GM13976 (cell line): ENCODE results near the gene PLCB1.

Source experiments
- DNase-seq: peaks from one replicate; pipeline ENCODE4 v3.0.0; 2012; ENCODE audit warnings: low spot score
- CTCF ChIP-seq: IDR thresholded peaks from 2 replicates; pipeline ENCODE4 v1.5.1; 2012; ENCODE audit warnings: borderline replicate concordance, mild to moderate bottlenecking; ENCODE audit not compliant: insufficient read depth; ENCODE audit errors: extremely low read depth, missing control alignments, control extremely low read depth
- in situ Hi-C: fragments of 300-500 bp; cut with MboI; formaldehyde crosslinking; loops from one replicate; pipeline ENCODE4 v1.12.0; 2022; ENCODE audit warnings: low sequenced_read_pairs, mixed read lengths, inconsistent platforms; ENCODE audit not compliant: unreplicated experiment

The PLCB1 gene

GRCh38 chr20:8790442-8791074 is 658.5 kb downstream of the PLCB1 start:
- in situ Hi-C loops, result no loop called here
- peak; percentile 20 for DNase-seq
- peak; percentile 70 for TF ChIP-seq CTCF

GRCh38 chr20:8795404-8795803 is 663.3 kb downstream of the PLCB1 start:
- in situ Hi-C loops, result no loop called here
- no peak for TF ChIP-seq CTCF
- no peak for DNase-seq

DNA sequence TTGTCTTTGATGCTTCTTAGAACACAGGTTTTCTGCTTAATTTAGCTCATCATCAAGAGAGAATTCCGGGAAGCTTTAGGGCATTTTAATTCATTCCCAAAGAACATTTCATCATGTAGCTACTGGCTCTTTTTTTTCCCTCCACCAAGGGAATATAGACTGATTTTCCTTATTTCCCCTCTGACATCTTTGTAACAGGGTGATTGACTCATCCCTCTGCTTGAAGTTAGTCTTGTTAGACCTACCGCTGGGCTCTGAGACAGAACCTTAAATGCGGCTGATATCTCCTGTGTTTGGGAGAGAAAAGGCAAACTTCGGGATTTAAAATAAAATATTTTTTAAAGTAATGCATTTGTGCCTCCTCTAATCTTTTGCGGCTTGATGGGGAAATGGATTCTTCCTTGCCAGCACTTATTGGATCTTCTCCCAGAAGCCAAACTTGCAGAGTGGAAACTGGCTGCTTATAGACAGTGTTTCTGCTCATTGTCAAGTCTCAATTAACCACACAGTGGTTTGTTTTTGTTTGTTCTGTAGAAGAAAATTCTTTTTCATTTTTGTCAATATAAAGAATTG is 664.1 kb downstream of the PLCB1 start:
- no peak for DNase-seq
- no peak for TF ChIP-seq CTCF
- in situ Hi-C loops, result no loop called here

- in situ Hi-C loops, result no loop called here
- no peak for TF ChIP-seq CTCF
- no peak for DNase-seq
Observed at GRCh38 chr20:8798505-8798904, 666.4 kb downstream of the PLCB1 start.

DNA sequence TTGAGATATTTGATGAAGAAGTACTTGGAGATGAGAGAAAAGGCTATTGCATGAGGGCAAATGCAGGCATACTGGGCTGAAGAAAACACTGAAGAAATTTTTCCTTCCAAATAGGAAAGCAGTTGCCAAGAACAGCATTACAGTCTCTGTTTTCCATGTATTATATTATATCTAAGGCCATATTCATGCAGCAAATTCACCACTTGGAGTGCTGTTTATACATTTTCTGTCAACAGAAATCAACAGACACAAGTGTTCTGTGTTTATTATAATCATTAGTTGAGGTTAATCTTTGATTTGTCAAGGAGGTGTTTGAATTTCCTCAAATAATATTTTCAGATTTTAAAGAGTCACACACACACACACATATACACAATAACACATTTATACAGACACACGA is 668.0 kb downstream of the PLCB1 start:
- in situ Hi-C loops, result no loop called here
- TF ChIP-seq CTCF, result no peak
- no peak for DNase-seq

DNA sequence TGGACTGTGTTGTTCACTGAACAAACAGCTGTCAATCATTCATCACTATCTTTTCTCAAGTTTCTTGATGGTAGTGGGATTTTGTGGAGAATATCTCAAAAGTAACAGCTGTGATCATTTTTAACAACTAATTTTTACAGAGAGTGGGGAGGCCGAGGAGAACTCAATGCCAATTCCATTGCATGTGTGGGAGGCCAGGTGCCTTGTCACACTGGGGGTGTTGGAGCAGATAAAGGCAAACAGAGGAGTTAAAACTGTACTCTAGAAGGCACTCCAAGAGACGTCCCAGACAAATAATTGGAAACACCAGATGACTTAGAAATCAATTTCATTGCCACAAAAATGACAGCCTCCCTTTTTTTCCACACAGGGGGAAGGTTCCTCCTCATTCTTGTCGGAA is 669.6 kb downstream of the PLCB1 start:
- DNase-seq, result no peak
- in situ Hi-C loops, result no loop called here
- TF ChIP-seq CTCF, result no peak
